Epithelial cell of proximal tubule (primary cell): ENCODE results near the gene CCL8. TPM values are rescaled to one million over a fixed set of nuclear protein-coding genes. Genes with fewer than 3 reads are reported as not detected.

Experiments used
- DNase-seq: peaks from one replicate; pipeline ENCODE4 v3.0.0-alpha.2; 2011; ENCODE audit warnings: low read depth
- H3K4me3 ChIP-seq: 2 replicates; pipeline ENCODE4 v1.5.1; 2011; ENCODE audit warnings: low read depth, mild to moderate bottlenecking, low read length
- CTCF ChIP-seq: conservative IDR thresholded peaks from 2 replicates; pipeline ENCODE4 v1.5.1; 2012; ENCODE audit warnings: low read depth, mild to moderate bottlenecking, low read length
- total RNA-seq: library from RNA; depleted of rRNA; stranded (reverse); fragments of >200 nt; gene quantifications from 2 replicates; pipeline ENCODE4 v1.2.3, GENCODE V29; 2015

Gene CCL8
- total RNA-seq, 1 donor from 2014 or later, result not detected

DNA sequence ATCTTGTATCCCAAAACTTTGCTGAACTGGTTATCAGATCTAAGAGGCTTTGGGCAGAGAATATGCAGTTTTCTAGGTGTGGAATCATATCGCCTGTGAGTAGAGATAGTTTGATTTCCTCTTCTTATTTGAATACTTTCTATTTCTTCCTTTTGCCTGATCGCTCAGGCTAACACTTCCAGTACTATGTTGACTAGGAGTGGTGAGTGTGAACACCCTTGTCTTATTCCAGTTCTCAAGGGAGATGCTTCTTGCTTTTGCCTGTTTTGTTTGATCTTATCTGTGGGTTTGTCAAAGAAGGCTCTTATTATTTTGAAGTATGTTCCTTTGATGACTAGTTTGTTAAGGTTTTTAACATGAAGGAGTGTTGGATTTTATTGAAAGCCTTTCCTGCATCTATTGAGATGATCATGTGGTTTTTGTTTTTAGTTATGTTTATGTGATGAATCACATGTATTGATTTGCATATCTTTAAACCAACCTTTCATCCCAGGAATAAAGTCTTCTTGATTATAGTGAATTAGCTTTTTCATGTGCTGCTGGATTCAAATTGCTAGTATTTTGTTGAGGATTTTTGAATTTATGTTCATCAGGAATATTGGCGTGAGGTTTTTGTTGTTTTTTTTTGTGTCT is 20.0 kb downstream of the CCL8 start:
- no peak for TF ChIP-seq CTCF
- H3K4me3 ChIP-seq, result no peak overlapping the region
- no peak for DNase-seq

DNA sequence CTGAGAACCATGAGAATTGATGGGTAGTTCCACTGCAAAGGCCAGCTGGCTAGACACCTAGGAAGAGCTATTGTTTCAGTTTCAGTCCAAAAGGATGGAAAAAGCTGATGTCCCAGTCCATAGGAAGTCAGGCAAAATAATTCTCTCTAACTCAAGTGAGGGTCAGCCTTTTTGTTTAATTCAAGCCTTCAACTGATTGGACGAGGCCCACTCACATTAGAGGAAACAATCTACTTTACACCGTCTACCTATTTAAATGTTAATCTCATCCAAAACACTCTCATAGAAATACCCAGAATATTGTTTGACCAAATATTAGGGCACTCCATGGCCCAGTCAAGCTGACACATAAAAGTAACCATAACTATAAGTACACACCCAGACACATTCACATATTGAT is 22.7 kb downstream of the CCL8 start:
- DNase-seq, result no peak
- H3K4me3 ChIP-seq, result no peak overlapping the region
- TF ChIP-seq CTCF, result no peak

DNA sequence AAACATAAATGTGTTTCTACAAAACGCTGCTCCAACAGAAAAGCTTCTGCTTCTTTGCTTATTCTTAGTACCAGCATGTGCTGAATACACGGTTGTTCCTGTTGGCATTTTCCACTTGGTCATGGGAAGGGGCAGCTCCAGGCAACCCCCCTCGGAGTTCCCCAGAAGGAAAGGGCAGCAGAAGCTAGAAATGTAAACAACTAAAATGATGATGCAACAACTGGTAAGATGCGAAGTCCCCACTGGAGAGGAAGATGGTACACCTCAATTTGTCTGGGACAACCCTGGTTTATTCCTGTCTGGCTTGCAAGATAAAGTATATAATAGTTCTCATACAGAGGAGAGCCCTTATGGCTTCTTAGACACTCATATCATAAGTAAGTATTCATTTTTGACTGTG is 27.8 kb downstream of the CCL8 start:
- DNase-seq, result no peak
- no peak for TF ChIP-seq CTCF
- H3K4me3 ChIP-seq, result no peak overlapping the region

DNA sequence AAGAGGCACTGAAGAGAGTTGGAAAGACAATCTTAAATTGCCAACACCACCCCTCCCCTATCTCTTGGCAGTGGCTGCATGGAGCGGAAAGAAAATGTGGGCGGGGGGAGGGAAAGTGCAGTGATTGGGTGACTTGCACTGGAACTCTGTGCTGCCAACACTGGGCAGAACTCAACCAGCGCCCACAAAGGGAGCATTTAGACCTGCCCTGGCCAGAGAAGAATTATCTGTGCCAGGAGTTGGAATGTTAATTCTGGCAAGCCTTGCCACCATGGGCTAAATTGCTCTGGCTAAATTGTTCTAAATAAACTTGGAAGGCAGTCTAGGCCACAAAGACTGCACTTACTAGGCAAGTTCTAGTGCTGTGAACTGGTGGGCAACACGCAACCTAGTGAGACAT is 30.5 kb downstream of the CCL8 start:
- no peak for TF ChIP-seq CTCF
- no peak overlapping the region for H3K4me3 ChIP-seq

GRCh38 chr17:34351096-34351495 is 31.9 kb downstream of the CCL8 start:
- no peak overlapping the region for H3K4me3 ChIP-seq
- DNase-seq, result no peak
- no peak for TF ChIP-seq CTCF

More for the DNA sequence above, 30.5 kb downstream of the CCL8 start:
- no peak for DNase-seq

DNA sequence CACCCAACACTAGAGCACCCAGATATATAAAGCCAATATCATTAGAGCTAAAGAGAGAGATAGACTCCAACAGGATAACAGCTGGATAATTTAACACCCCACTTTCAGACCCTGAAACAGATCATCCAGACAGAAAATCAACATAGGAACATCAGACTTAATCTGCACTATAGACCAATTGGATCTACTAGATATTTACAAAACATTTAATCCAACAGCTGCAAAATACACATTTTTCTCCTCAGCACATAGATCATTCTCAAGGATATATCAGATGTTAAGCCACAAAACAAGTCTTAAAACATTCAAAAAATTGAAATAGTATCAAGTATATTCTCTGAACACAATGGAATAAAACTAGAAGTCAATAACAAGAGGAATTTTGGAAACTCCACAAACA is 33.0 kb downstream of the CCL8 start:
- no peak for TF ChIP-seq CTCF
- DNase-seq, result no peak
- H3K4me3 ChIP-seq, result no peak overlapping the region

DNA sequence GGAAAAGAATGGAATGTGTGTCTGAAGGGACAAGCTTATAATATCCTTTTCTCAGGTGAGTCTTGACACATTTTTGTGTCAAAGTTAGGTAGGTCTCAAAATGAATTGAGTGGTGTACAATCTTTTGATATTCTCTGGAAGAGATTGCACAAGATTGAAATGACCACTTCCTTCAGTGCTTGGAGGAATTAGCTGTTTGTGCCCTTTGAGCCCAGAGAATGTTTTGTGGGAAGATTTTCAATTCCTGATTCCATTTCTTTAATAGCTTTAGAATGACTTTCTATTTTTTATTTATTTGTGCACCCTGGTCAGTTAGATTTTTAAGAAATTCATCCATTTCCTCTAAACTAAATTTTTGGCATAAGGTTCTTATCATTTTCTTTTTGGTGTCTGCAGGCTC is 35.4 kb downstream of the CCL8 start:
- TF ChIP-seq CTCF, result no peak
- no peak overlapping the region for H3K4me3 ChIP-seq
- DNase-seq, result no peak
